ENCODE measurements around the gene PEAR1. TPM values are rescaled to one million over a fixed set of nuclear protein-coding genes. Genes with fewer than 3 reads are reported as not detected.

The PEAR1 gene
- total RNA-seq, 1 donor from 2014 or later = 0.09 TPM

DNA sequence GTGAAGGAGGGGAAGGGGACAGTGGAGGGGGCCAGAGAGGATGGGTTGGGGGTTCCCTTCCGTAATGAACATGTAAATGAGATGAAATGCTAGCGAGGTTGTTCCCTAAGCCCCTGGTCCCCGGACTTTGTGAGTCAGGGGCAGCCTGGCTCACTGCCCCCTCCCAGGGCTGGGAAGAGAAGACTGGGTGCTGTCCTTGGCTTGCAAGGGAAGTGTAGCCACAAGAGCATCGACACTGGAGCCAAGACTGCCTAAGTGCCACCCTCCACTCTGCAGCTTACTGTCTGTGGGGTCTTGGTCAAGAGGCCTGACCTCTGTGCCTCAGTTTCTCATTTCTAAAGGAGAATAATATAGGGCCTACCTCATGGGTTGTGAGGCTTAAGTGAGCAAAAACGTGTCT lies 483 bp downstream of the PEAR1 start:
- H3K27me3 Mint-ChIP-seq = peaks cover 43% of the 10 kb centered on the region
- H3K4me3 Mint-ChIP-seq = no peak overlapping the region
- intact Hi-C loops (cut with micrococcal nuclease) = no loop called here
- H3K27ac Mint-ChIP-seq = no peak overlapping the region
- DNase-seq = no peak
- peaks cover 21% of the 10 kb centered on the region for H3K4me1 Mint-ChIP-seq
- H3K9me3 Mint-ChIP-seq = no peaks in the 10 kb centered on the region
- H3K36me3 Mint-ChIP-seq (ENCODE audit: low read depth) = no peaks in the 10 kb centered on the region

DNA sequence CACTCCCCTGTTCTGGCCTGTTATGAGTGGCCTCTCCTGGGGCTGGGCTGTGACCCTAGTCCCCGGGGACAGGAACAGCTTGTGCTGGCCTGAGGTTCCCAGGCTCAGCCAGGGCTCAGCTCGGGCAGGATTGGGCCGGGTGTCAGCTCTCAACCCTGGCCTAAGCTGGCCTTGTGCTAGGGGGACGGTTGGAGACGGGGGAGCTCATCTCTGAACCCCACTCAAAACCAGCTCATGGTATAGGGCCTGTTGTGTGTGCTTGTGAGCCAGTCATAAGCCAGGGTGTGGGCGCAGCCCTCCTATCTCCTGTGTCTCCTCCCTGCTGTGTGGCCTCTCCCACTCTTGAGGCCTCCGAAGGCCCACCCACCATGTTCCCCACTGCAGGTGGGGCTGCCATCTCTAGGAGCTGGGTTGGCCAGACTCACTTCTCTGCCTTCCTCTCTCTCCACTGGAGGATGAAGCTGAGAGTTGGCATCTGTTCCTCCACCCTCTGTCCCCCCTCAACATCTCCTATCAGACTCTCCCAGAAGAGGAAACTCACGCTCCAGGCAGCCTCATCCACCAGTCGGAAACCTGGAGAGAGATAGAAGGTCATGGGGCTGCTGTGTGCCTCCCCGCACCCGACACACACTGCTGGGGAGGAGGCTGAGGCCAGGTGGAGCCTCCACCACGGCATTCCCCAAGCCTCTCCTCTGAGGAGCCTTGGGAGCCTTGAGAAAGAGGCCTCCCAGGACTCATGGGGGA lies 1.4 kb downstream of the PEAR1 start:
- intact Hi-C loops (cut with micrococcal nuclease) = no loop called here
- peaks cover 19% of the 10 kb centered on the region for H3K4me1 Mint-ChIP-seq
- H3K4me3 Mint-ChIP-seq = no peak overlapping the region
- H3K27me3 Mint-ChIP-seq = peaks cover 43% of the 10 kb centered on the region
- no peaks in the 10 kb centered on the region for H3K36me3 Mint-ChIP-seq (ENCODE audit: low read depth)
- no peak overlapping the region for H3K27ac Mint-ChIP-seq
- no peak for DNase-seq
- H3K9me3 Mint-ChIP-seq = no peaks in the 10 kb centered on the region

DNA sequence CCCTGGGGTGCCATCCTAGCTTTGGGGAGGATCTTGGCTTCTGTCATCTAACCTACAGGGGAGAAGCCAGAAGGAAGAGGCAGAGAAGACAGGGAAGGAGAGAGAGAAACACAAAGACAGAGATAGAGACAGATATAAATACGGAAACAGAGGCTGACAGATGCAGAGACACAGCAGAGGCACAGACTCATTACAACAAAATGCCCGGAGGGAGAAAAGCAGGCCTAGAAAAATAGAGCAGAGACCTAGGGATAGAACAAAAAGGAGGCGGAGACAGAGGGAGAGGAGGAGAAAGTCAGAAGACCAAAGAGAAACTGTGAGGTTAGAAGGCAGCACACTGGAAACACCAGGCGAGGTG lies 1.9 kb downstream of the PEAR1 start:
- Mint-ChIP-seq H3K27ac (no peak overlapping the region), H3K27me3 (peaks cover 39% of the 10 kb centered on the region)
- intact Hi-C loops (cut with micrococcal nuclease) = no loop called here

DNA sequence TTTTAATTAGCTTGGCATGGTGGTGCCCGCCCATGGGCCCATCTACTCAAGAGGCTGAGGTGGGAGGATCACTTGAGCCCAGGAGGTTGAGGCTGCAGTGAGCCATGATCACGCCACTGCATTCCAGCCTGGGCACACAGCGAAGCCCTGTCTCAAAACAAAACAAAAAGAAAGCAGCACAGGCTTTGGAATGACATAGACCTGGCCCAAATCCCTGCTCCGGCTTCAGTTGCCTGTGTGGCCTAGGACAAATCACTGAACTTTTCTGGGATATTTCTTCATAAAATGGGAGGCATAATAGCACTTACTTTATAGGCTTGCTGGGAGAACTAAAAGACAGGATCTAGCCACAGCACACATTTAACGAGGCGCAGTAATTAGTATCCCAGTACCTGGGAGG lies 2.4 kb downstream of the PEAR1 start:
- Mint-ChIP-seq H3K4me3 (no peak overlapping the region), H3K9me3 (no peaks in the 10 kb centered on the region), H3K36me3 (ENCODE audit: low read depth) (no peaks in the 10 kb centered on the region), H3K4me1 (peaks cover 16% of the 10 kb centered on the region), H3K27me3 (peaks cover 37% of the 10 kb centered on the region), H3K27ac (no peak overlapping the region)
- intact Hi-C loops (cut with micrococcal nuclease) = no loop called here
- no peak for DNase-seq

More for the DNA sequence above, 1.9 kb downstream of the PEAR1 start:
- no peaks in the 10 kb centered on the region for H3K9me3 Mint-ChIP-seq
- H3K4me1 Mint-ChIP-seq = peaks cover 16% of the 10 kb centered on the region
- no peaks in the 10 kb centered on the region for H3K36me3 Mint-ChIP-seq (ENCODE audit: low read depth)
- no peak for DNase-seq
- H3K4me3 Mint-ChIP-seq = no peak overlapping the region

DNA sequence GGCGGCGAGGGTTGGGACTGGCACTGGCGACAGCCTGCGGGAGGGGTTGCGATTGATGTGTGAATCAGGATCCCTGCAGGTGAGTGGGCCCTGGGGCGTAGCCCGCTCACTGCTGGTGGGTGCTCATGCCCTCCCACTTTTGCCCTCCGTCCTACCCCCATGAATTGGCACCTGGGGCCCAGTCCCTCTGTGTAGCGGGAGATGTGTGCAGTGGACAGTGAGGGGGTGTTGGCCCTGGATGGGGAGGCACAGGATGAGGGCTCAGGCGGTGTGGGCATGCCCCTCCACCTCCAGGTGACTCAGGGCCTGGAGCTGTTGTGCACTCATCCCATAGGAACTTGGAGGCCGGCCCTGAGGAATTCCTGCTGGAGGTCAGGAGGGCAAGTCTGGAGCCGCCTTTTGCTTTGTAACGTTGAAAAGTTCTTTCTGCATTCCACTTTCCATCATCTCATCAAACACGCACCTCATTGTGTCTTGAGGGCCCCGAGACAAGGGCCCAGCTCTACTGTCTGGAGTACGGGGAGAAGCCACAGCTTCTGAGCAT lies 3.0 kb downstream of the PEAR1 start:
- no peaks in the 10 kb centered on the region for H3K9me3 Mint-ChIP-seq
- intact Hi-C loops (cut with micrococcal nuclease) = no loop called here
- H3K4me1 Mint-ChIP-seq = peaks cover 16% of the 10 kb centered on the region
- H3K36me3 Mint-ChIP-seq (ENCODE audit: low read depth) = no peaks in the 10 kb centered on the region
- no peak overlapping the region for H3K4me3 Mint-ChIP-seq
- H3K27ac Mint-ChIP-seq = no peak overlapping the region
- peaks cover 37% of the 10 kb centered on the region for H3K27me3 Mint-ChIP-seq
- no peak for DNase-seq

DNA sequence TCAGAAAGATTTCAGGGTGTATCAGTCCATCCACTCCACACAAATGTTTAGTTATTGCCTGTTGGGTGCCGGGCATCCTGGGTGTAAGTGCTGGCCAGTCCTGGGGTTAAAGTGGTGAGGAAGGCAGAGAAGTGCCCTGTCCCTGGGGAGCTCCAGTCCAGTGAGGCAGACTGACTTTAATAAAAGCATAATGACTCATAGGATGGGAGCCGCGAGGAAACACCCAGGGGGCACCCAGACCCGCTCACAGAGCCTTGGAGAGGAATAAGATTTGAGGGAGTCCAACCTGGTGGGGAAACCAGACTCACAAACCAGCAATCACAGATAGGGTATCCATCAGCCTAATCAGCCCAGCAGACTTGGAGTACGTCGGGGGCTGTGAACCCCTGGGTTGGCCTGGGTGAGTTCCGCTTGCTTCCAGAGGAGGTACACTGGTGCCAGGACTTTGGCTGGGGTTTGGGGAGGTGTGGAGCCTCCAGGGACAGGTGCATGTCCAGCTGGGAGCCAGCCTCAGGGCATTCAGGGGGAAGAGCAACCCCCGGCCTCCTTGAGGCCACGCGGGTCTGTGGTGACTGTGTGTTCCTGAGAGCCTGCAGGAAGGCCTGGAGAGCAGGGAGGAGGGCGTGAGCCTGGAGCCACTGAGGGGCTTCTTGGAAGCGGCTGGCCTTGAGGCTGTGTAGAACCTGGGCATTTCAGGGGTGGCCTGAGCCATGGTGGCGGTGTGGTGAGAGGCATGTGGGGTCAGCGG lies 3.7 kb downstream of the PEAR1 start:
- DNase-seq = no peak
- peaks cover 11% of the 10 kb centered on the region for H3K4me1 Mint-ChIP-seq
- H3K4me3 Mint-ChIP-seq = no peak overlapping the region
- peak overlapping the region; percentile 65 for H3K27ac Mint-ChIP-seq
- intact Hi-C loops (cut with micrococcal nuclease) = no loop called here
- H3K36me3 Mint-ChIP-seq (ENCODE audit: low read depth) = no peaks in the 10 kb centered on the region
- peaks cover 35% of the 10 kb centered on the region for H3K27me3 Mint-ChIP-seq
- H3K9me3 Mint-ChIP-seq = no peaks in the 10 kb centered on the region

DNA sequence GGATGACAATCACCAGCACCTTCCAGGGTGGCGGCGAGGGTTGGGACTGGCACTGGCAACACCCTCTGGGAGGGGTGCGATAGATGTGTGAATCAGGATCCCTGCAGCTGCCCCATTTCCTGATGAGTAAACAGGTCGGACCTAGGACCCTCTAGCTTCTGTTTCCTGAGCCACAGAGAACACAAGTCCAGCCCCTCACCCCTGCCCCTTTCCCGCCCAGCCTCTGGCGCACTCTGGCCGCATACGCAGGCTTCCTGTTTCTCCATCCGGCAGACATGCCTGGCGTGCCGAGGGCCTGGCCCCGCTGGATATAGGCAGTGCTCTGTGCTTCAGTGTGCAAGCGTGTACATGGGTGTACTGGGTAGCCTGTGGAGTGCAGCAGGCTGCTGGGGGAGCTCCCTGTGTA lies 4.6 kb downstream of the PEAR1 start:
- intact Hi-C loops (cut with micrococcal nuclease) = no loop called here
- Mint-ChIP-seq H3K9me3 (no peaks in the 10 kb centered on the region), H3K4me1 (peaks cover 9% of the 10 kb centered on the region), H3K27ac (peak overlapping the region; percentile 57), H3K36me3 (ENCODE audit: low read depth) (no peaks in the 10 kb centered on the region), H3K27me3 (peaks cover 34% of the 10 kb centered on the region), H3K4me3 (no peak overlapping the region)
- DNase-seq = peak; percentile 73

DNA sequence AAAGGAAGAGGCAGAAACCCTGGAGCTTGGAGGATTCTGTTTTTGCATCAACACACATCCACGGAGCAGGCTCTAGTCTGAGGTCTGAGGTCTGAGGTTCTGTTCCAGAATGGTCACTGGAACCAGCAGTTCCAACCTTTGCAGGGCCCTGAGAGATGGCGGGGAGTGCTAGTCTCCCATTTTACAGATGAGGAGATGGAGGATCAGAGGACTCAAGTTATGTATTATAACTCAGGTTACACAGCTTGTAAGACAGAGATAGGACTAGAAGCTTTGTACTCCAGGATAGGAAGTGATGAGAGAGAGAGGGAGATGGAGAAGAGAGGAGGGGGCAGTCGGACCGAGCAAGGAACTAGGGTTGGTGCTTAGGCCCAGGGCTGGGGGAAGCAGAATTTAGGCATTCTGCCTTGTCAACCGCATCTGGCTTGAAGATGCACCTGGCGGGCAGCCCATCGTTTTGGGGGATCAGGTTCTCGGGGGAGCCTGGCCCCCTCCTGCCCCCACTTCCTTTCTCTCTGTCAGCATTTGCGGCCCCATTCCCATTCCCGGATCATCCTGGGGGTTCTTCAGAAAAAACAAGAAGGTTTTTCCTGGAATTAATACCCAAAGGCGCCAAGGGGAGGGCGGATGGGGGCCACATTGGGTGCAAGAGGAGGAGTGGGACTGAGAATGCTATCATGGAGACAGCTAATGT lies 5.6 kb downstream of the PEAR1 start:
- Mint-ChIP-seq H3K27me3 (peaks cover 28% of the 10 kb centered on the region), H3K27ac (no peak overlapping the region), H3K36me3 (ENCODE audit: low read depth) (no peaks in the 10 kb centered on the region), H3K4me3 (no peak overlapping the region), H3K9me3 (no peaks in the 10 kb centered on the region), H3K4me1 (peaks cover 9% of the 10 kb centered on the region)
- DNase-seq = no peak
- intact Hi-C loops (cut with micrococcal nuclease) = no loop called here

DNA sequence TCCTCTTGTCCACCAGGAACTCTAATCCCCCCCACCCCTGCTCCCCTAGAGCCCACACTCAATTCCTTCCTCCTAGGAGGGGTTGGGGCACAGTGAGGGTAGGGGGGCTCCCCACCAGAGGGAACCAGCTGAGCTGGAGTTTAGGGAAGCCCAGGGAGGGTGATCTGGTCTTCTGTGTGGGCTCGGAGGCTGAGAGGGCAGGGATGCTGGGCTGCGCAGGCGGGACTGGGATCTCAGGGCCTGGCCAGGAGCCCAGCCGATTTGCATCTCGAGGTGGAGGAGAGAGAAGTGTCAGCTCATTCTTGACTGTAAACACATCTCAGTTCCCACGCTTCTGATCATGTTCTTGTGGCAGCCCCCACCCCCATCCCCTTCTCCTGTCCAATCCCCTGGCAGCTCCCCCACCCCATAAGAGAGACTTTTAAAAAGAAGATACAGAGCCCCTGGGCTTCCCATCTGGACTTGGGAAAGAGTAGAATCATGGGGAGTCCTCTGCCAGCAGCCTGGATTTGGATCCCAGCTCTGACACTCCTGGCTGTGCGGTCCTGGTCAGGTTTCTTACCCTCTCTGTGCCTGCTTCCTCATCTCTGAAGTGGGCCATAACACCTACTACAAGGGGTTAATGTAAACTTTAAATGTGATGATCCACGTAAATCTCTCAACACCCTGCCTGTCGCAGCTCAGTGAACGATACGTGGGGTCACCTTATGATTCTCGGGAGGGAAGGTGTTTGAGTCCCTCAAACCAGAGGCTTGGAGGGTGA lies 6.6 kb downstream of the PEAR1 start:
- Mint-ChIP-seq H3K27me3 (peaks cover 23% of the 10 kb centered on the region), H3K4me3 (no peak overlapping the region), H3K4me1 (peaks cover 9% of the 10 kb centered on the region), H3K27ac (no peak overlapping the region), H3K9me3 (no peaks in the 10 kb centered on the region), H3K36me3 (ENCODE audit: low read depth) (no peaks in the 10 kb centered on the region)
- no peak for DNase-seq
- intact Hi-C loops (cut with micrococcal nuclease) = no loop called here

DNA sequence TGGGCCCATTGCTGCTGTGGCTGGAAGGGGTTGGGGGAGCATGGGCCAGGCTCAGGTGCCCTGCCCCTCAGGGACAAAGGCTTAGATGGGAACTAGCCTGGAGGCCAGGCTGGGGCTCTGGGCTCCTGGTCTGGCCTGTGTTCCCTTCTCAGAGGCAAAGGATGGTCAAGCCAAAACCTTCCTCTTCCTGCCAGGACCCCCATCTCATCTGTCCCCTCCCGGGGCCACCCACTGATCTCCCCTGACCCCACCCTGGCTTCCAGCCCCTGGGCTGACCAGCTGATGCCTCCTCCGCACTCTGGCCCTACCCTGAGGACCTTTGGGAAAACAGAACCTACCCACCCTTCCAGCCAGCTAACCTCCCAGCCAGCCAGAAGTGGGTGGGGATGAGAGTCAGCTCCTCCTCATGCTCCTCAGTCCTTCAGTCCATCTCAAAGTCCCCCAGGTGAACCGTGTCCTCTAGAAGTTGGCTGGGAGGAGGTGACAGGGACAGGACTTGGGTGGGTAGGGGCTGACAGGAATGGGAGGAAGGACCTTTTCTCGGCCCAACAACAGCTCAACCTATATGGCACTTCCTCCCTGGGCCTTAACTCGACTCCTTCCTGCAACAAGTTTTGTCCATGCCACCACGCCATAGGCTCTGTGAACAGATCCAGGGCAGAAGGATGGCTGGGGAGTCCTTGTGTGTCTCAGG lies 7.5 kb downstream of the PEAR1 start:
- peaks cover 9% of the 10 kb centered on the region for H3K4me1 Mint-ChIP-seq
- peaks cover 23% of the 10 kb centered on the region for H3K27me3 Mint-ChIP-seq
- no peak overlapping the region for H3K4me3 Mint-ChIP-seq
- no peaks in the 10 kb centered on the region for H3K36me3 Mint-ChIP-seq (ENCODE audit: low read depth)
- no peak for DNase-seq
- no peak overlapping the region for H3K27ac Mint-ChIP-seq
- intact Hi-C loops (cut with micrococcal nuclease) = no loop called here
- no peaks in the 10 kb centered on the region for H3K9me3 Mint-ChIP-seq

DNA sequence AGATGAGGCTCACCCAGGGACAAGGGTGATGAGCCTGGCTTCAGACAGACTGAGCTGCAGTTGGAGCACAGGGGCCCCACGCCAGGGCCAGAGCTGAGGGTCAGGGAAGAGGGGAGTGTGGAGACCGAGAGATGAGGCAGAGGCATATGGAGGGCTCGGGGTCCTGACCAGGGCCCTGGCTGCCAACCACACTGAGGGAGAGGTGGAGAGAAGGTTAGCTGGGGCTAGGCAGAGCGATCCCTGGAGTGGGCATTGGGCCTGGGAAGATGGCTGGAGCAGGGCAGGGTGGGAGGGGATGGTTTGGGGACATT lies 8.0 kb downstream of the PEAR1 start:
- H3K9me3 Mint-ChIP-seq = no peaks in the 10 kb centered on the region
- H3K36me3 Mint-ChIP-seq (ENCODE audit: low read depth) = no peaks in the 10 kb centered on the region
- no peak for DNase-seq
- no peak overlapping the region for H3K4me3 Mint-ChIP-seq
- H3K4me1 Mint-ChIP-seq = peaks cover 9% of the 10 kb centered on the region
- H3K27ac Mint-ChIP-seq = no peak overlapping the region
- H3K27me3 Mint-ChIP-seq = peaks cover 23% of the 10 kb centered on the region
- intact Hi-C loops (cut with micrococcal nuclease) = no loop called here

DNA sequence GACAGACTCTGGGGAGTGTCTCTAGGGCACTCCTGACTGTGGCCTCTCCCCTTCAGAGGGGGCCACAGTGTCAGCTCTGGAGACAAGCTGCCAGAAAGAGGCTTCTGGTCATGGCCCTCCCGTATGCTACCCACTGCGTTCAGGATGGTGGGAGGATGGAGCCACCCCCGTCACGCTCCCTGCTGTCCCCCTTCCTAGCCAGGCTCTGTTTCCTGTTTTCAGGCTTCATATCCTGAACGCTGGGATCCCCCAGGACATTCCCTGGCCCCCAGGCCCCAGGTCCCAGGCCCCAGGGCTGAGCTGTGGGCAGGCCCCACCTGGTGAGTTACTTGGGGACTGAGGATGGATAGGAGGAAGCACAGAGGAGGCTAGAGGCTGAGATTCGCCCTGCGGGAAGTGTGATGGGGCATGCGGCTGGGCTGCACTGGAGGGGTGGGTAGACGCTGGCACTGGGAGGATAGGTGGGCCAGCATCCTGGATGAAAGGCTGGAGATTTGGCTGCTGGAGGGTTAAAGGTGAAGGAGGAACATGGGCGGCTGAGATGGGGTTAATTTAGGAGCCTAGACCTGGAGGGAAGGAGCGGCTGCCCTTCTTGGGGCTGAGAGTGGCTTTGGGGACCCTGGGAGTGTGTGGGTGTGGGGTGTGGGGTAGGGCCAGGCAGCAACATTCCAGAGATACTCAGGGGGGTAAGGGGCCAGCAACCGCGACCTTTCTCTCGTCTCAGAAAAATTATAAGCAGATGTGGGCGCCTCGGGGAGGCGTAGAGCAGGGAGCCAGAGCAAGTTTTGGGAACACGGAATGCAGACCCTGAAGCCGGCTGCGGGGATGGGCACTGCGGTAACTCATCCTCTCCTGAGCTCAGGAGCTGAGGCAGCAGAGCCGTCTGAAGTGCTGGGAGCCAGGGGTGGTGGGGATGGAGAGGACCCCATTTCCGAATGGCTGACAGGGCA lies 8.7 kb downstream of the PEAR1 start:
- Mint-ChIP-seq H3K36me3 (ENCODE audit: low read depth) (no peaks in the 10 kb centered on the region), H3K27ac (no peak overlapping the region), H3K4me3 (no peak overlapping the region), H3K4me1 (peaks cover 13% of the 10 kb centered on the region), H3K9me3 (no peaks in the 10 kb centered on the region), H3K27me3 (peaks cover 23% of the 10 kb centered on the region)
- DNase-seq = no peak
- intact Hi-C loops (cut with micrococcal nuclease) = no loop called here
